AG09309 (cell line): Measurements from ENCODE around the gene TFDP2.

Source experiments
- DNase-seq: peaks from one replicate; pipeline ENCODE4 v3.0.0-alpha.2; 2010; ENCODE audit warnings: low read depth
- H3K4me3 ChIP-seq: 2 replicates; pipeline ENCODE4 v1.5.1; 2011; ENCODE audit warnings: mild to moderate bottlenecking, low read depth, low read length, moderate library complexity; ENCODE audit not compliant: control insufficient read depth
- CTCF ChIP-seq: IDR thresholded peaks from 2 replicates; pipeline ENCODE4 v1.5.1; 2011; ENCODE audit warnings: mild to moderate bottlenecking, low read depth, low read length, inconsistent platforms; ENCODE audit not compliant: insufficient read depth, control insufficient read depth; ENCODE audit errors: missing control alignments

Gene TFDP2

GRCh38 chr3:141938011-141938500 is 211.3 kb downstream of the TFDP2 start:
- DNase-seq: no peak
- no peak for TF ChIP-seq CTCF
- H3K4me3 ChIP-seq: no peak overlapping the region

- no peak for DNase-seq
- H3K4me3 ChIP-seq: no peak overlapping the region
- TF ChIP-seq CTCF: no peak
Measured at GRCh38 chr3:141934354-141934753, 215.0 kb downstream of the TFDP2 start.

- no peak overlapping the region for H3K4me3 ChIP-seq
- no peak for DNase-seq
- no peak for TF ChIP-seq CTCF
Measured at GRCh38 chr3:141933421-141934300, 215.7 kb downstream of the TFDP2 start.

- DNase-seq: no peak
- TF ChIP-seq CTCF: no peak
- no peak overlapping the region for H3K4me3 ChIP-seq
Measured at GRCh38 chr3:141930801-141931200, 218.5 kb downstream of the TFDP2 start.

- DNase-seq: no peak
- TF ChIP-seq CTCF: no peak
- H3K4me3 ChIP-seq: no peak overlapping the region
Measured at GRCh38 chr3:141929341-141929995, 219.9 kb downstream of the TFDP2 start.

GRCh38 chr3:141928631-141929270 is 220.6 kb downstream of the TFDP2 start:
- no peak for TF ChIP-seq CTCF
- DNase-seq: no peak
- H3K4me3 ChIP-seq: no peak overlapping the region
